Nephron progenitor cell (in vitro differentiated cells): ENCODE results near the gene VN1R5.

Experiments
- DNase-seq: peaks from one replicate; pipeline ENCODE4 v3.0.0; 2021
- H3K27ac Mint-ChIP-seq: 2 replicates; pipeline ENCODE4 v1.8.0; 2021; ENCODE audit warnings: mild to moderate bottlenecking, moderate library complexity, mixed read lengths
- H3K27me3 Mint-ChIP-seq: 2 replicates; pipeline ENCODE4 v1.8.0; 2021; ENCODE audit warnings: mild to moderate bottlenecking, low read depth, mixed read lengths; ENCODE audit not compliant: poor library complexity
- H3K36me3 Mint-ChIP-seq: 2 replicates; pipeline ENCODE4 v1.8.0; 2021; ENCODE audit warnings: low read depth, mixed read lengths
- H3K4me1 Mint-ChIP-seq: 2 replicates; pipeline ENCODE4 v1.8.0; 2021; ENCODE audit warnings: mixed read lengths
- H3K4me3 Mint-ChIP-seq: 2 replicates; pipeline ENCODE4 v1.8.0; 2021; ENCODE audit warnings: mild to moderate bottlenecking, moderate library complexity, mixed read lengths
- H3K9me3 Mint-ChIP-seq: 2 replicates; pipeline ENCODE4 v1.8.0; 2021; ENCODE audit warnings: mild to moderate bottlenecking, moderate library complexity, mixed read lengths
- TF ChIP-seq, protein P1 (sequence below): fragments of 200-600 bp; sonication (generic); IDR thresholded peaks from 2 replicates; pipeline ENCODE4 v1.5.0; 2021; ENCODE audit warnings: antibody characterized with exemption

The VN1R5 gene

GRCh38 chr1:247295746-247296145 is 39.9 kb downstream of the VN1R5 start:
- Mint-ChIP-seq H3K9me3 (peaks cover 3% of the 10 kb centered on the region), H3K27ac (no peak overlapping the region)
- no peak for DNase-seq

GRCh38 chr1:247296599-247297180 is 40.8 kb downstream of the VN1R5 start:
- Mint-ChIP-seq H3K9me3 (no peaks in the 10 kb centered on the region), H3K27me3 (peaks cover 9% of the 10 kb centered on the region), H3K36me3 (peaks cover 59% of the 10 kb centered on the region), H3K4me3 (no peak overlapping the region), H3K27ac (no peak overlapping the region), H3K4me1 (peaks cover 22% of the 10 kb centered on the region)
- DNase-seq = no peak
- TF ChIP-seq, protein P1, sequence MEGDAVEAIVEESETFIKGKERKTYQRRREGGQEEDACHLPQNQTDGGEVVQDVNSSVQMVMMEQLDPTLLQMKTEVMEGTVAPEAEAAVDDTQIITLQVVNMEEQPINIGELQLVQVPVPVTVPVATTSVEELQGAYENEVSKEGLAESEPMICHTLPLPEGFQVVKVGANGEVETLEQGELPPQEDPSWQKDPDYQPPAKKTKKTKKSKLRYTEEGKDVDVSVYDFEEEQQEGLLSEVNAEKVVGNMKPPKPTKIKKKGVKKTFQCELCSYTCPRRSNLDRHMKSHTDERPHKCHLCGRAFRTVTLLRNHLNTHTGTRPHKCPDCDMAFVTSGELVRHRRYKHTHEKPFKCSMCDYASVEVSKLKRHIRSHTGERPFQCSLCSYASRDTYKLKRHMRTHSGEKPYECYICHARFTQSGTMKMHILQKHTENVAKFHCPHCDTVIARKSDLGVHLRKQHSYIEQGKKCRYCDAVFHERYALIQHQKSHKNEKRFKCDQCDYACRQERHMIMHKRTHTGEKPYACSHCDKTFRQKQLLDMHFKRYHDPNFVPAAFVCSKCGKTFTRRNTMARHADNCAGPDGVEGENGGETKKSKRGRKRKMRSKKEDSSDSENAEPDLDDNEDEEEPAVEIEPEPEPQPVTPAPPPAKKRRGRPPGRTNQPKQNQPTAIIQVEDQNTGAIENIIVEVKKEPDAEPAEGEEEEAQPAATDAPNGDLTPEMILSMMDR = no peak

More at GRCh38 chr1:247295746-247296145, 39.9 kb downstream of the VN1R5 start:
- Mint-ChIP-seq H3K4me1 (peaks cover 22% of the 10 kb centered on the region), H3K27me3 (peaks cover 9% of the 10 kb centered on the region), H3K36me3 (peaks cover 55% of the 10 kb centered on the region), H3K4me3 (no peak overlapping the region)
- TF ChIP-seq, protein P1 = no peak

DNA sequence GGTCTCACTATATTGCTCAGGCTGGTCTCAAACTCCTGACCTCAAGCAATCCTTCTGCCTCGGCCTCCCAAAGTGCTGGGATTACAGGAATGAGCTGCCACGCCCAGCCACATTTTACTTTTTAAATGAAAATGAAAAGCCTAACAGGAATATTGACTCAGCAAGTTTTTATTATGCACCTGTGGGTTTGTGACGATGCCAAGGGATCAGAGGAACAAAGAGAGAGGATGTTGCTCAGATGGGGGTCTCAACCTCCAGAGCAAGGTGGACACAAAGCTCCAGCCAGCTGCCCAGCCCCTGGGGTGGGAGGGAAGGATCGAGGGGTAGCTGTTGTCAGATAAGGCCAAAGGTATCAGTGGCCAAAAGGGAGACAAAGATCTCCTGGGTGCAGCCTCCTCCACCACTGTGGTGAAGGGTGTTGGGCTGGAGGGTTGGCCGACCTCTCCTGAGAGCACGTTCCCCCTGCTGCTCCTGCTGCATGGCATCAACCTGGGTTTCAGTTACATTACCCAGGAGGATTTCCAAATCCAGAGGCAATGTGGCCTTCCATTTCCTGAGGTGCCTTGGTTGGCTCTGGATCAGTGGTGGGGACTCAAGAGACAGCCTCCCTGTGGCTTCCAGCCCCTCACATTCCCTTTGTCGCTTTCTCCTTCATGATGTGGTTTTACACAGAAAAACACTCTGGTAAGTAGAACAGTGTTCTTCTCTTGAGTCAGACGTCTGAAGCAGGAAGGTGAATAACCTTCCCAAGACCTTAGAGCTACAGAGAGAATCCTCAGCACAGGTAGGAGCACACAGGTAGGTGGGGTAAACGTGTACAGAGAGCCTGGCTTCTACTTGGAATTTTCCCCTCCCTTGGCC is 41.6 kb downstream of the VN1R5 start:
- TF ChIP-seq, protein P1 = no peak
- DNase-seq = no peak
- Mint-ChIP-seq H3K4me3 (no peak overlapping the region), H3K9me3 (no peaks in the 10 kb centered on the region), H3K36me3 (peaks cover 61% of the 10 kb centered on the region), H3K27me3 (peaks cover 9% of the 10 kb centered on the region), H3K27ac (peak overlapping the region; percentile 68), H3K4me1 (peaks cover 22% of the 10 kb centered on the region)

DNA sequence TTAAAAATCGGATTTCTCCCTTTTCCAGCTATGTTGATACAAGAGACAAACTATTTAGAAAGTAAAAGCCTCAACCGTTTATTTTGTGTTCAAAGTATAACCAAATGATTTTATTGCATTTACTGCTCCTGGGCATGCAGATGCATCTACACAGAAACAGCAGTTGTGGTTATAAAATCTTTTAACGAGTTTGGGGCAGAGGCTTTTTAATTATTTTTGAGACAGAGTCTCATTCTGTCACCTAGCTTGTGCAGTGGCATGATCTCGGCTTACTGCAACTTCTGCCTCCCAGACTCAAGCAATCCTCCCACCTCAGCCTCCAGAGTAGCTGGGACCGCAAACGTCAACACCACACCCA is 42.2 kb downstream of the VN1R5 start:
- H3K27me3 Mint-ChIP-seq = peaks cover 9% of the 10 kb centered on the region
- peaks cover 67% of the 10 kb centered on the region for H3K36me3 Mint-ChIP-seq
- DNase-seq = no peak
- H3K27ac Mint-ChIP-seq = peak overlapping the region; percentile 68
- no peak overlapping the region for H3K4me3 Mint-ChIP-seq
- peaks cover 22% of the 10 kb centered on the region for H3K4me1 Mint-ChIP-seq
- TF ChIP-seq, protein P1 = no peak
- H3K9me3 Mint-ChIP-seq = no peaks in the 10 kb centered on the region

DNA sequence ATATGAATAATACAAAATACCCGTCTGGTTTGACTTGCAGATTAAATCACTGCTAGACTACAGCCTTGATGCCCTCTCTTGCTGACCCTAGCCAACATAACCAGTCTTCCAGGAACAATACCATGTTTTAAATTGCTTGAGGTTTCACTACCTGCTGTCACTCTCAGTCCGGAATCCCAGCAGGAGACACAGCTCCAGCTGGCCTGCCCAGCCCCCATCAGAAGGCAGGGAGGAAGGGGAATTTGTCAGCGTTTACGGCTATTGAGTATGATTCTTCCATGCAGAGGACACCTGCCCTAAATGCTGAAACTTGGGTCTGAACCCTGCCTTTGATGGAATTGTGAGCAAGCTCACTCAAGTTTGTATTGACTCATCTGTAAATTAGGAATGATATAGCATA is 42.8 kb downstream of the VN1R5 start:
- TF ChIP-seq, protein P1 = no peak
- Mint-ChIP-seq H3K27ac (no peak overlapping the region), H3K36me3 (peaks cover 73% of the 10 kb centered on the region), H3K4me1 (peaks cover 22% of the 10 kb centered on the region), H3K4me3 (no peak overlapping the region), H3K27me3 (peaks cover 8% of the 10 kb centered on the region), H3K9me3 (no peaks in the 10 kb centered on the region)
- DNase-seq = no peak
